ENCODE results near the gene AVPR2.

GRCh38 chrX:153906126-153906917 is 1.8 kb downstream of the AVPR2 start:
- TF ChIP-seq CTCF (IDR thresholded peaks at IDR 0.05) (no peak), POLR2AphosphoS5 (IDR thresholded peaks at IDR 0.05) (no peak), POLR2A (IDR thresholded peaks at IDR 0.05; ENCODE audit: low read depth) (no peak)

All from esophagus muscularis mucosa (tissue), 3 donors.